Measurements from ENCODE around the gene CBX5. TPM values are rescaled to one million over a fixed set of nuclear protein-coding genes. Genes with fewer than 3 reads are reported as not detected.

CBX5 gene
- total RNA-seq, 4 donors from 2014 or later, result 56.2 to 97.4 (median 87.1) TPM

DNA sequence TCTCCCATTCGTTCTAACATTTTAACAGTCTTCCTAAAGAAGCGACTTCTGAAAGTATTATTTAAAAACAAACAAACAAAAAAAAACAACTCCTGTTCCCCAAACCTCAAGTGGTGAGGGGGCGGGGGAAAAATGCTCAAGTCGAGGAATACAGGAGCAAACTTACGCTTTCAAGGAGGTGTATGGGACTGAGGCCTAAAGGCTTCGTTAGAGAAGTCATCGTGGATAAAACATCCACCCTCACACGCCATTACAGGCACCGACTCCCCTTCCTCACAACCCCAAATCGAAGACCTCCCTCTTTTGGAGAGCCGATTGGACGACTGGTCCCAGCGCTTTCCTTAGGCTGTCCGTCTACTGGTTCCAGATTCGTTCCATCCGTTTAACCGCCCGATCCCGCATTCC lies 693 bp downstream of the CBX5 start:
- Histone ChIP-seq H3K36me3 (peaks cover 25 to 28% of the 10 kb centered on the region in 2 donors), H3K4me3 (replicated peaks in 1 of 3) (peak overlapping the region; percentile 20 to 67 (median 59)), H3K9me3 (no peaks in the 10 kb centered on the region), H3K27me3 (no peaks in the 10 kb centered on the region), H3K4me1 (peaks cover 43 to 46% of the 10 kb centered on the region in 2 donors), H3K27ac (peak overlapping the region; percentile 81 to 98 (median 97))
- DNase-seq, result no peak
- 1% methylated on average over 19 of the region's 19 CpGs for WGBS, 2 donors
- intact Hi-C loops (cut with DNase I), result no loop called here
- no peak for TF ChIP-seq POLR2A (IDR thresholded peaks at IDR 0.05)
- TF ChIP-seq, protein P1, sequence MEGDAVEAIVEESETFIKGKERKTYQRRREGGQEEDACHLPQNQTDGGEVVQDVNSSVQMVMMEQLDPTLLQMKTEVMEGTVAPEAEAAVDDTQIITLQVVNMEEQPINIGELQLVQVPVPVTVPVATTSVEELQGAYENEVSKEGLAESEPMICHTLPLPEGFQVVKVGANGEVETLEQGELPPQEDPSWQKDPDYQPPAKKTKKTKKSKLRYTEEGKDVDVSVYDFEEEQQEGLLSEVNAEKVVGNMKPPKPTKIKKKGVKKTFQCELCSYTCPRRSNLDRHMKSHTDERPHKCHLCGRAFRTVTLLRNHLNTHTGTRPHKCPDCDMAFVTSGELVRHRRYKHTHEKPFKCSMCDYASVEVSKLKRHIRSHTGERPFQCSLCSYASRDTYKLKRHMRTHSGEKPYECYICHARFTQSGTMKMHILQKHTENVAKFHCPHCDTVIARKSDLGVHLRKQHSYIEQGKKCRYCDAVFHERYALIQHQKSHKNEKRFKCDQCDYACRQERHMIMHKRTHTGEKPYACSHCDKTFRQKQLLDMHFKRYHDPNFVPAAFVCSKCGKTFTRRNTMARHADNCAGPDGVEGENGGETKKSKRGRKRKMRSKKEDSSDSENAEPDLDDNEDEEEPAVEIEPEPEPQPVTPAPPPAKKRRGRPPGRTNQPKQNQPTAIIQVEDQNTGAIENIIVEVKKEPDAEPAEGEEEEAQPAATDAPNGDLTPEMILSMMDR (IDR thresholded peaks at IDR 0.05), result no peak

DNA sequence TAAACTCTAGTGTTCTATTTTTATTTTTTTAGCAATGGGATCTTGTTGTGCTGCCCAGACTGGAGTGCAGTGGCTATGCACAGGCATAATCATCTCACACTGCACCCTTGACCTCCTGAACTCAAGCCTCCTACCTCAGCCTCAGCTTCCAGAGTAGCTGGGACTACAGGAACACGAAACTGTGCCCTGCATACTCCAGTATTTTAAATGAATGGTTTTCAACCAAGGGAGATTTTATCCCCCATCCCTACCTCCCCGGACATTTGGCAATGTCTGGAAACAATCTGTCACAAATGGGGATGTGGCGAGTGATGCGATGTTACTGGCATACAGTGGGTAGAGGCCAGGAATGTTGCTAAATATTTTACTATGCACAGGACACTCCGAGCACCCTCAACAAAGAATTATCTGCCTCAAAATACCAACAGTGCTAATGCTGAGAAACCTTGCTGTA lies 2.1 kb downstream of the CBX5 start:
- WGBS, 2 donors, result 50 to 67% methylated on average over 5 of the region's 5 CpGs
- H3K4me3 ChIP-seq (replicated peaks in 1 of 3), result no peak overlapping the region

GRCh38 chr12:54276368-54276767 lies 3.6 kb downstream of the CBX5 start:
- Histone ChIP-seq H3K4me3 (replicated peaks in 1 of 3) (no peak overlapping the region), H3K4me1 (peaks cover 14 to 17% of the 10 kb centered on the region in 2 donors), H3K27ac (no peak overlapping the region), H3K36me3 (no peaks in the 10 kb centered on the region), H3K27me3 (no peaks in the 10 kb centered on the region), H3K9me3 (no peaks in the 10 kb centered on the region)
- TF ChIP-seq, protein P1 (IDR thresholded peaks at IDR 0.05), result no peak
- no peak for TF ChIP-seq POLR2A (IDR thresholded peaks at IDR 0.05)
- DNase-seq, result no peak
- intact Hi-C loops (cut with DNase I), result no loop called here
- 89 to 93% methylated on average over 3 of the region's 3 CpGs for WGBS, 2 donors

More for the DNA sequence above, 2.1 kb downstream of the CBX5 start:
- Histone ChIP-seq H3K9me3 (no peaks in the 10 kb centered on the region), H3K4me1 (peaks cover 29 to 32% of the 10 kb centered on the region in 2 donors), H3K36me3 (peaks cover 11 to 14% of the 10 kb centered on the region in 2 donors), H3K27ac (peak overlapping the region in 2 of 3 donors; percentile 97 to 98), H3K27me3 (no peaks in the 10 kb centered on the region)
- no peak for DNase-seq
- no peak for TF ChIP-seq POLR2A (IDR thresholded peaks at IDR 0.05)
- TF ChIP-seq, protein P1 (IDR thresholded peaks at IDR 0.05), result no peak
- intact Hi-C loops (cut with DNase I), result no loop called here

- Histone ChIP-seq H3K4me3 (replicated peaks in 1 of 3) (no peak overlapping the region), H3K36me3 (no peaks in the 10 kb centered on the region), H3K4me1 (peaks cover 13 to 16% of the 10 kb centered on the region in 2 donors), H3K27me3 (no peaks in the 10 kb centered on the region), H3K27ac (no peak overlapping the region), H3K9me3 (no peaks in the 10 kb centered on the region)
- DNase-seq, result no peak
- TF ChIP-seq, protein P1 (IDR thresholded peaks at IDR 0.05), result no peak
- no peak for TF ChIP-seq POLR2A (IDR thresholded peaks at IDR 0.05)
- intact Hi-C loops (cut with DNase I), result no loop called here
- 92 to 96% methylated on average over 2 of the region's 2 CpGs for WGBS, 2 donors
Measured at GRCh38 chr12:54273981-54274380, 5.9 kb downstream of the CBX5 start.

GRCh38 chr12:54272214-54272613 lies 7.7 kb downstream of the CBX5 start:
- no peaks in the 10 kb centered on the region for H3K36me3 ChIP-seq
- H3K9me3 ChIP-seq, result no peaks in the 10 kb centered on the region
- peaks cover 0 to under 1% of the 10 kb centered on the region in 2 donors for H3K4me1 ChIP-seq
- intact Hi-C loops (cut with DNase I), result no loop called here
- 37 to 41% methylated on average over 1 of the region's 1 CpG for WGBS, 2 donors
- no peak overlapping the region for H3K27ac ChIP-seq
- TF ChIP-seq, protein P1 (IDR thresholded peaks at IDR 0.05), result no peak
- TF ChIP-seq POLR2A (IDR thresholded peaks at IDR 0.05), result no peak
- no peak overlapping the region for H3K4me3 ChIP-seq (replicated peaks in 1 of 3)
- DNase-seq, result no peak
- H3K27me3 ChIP-seq, result no peaks in the 10 kb centered on the region
